Cardiac muscle cell (in vitro differentiated cells and primary cell): ENCODE data around the gene USP54. TPM values are rescaled to one million over a fixed set of nuclear protein-coding genes. Genes with fewer than 3 reads are reported as not detected.
A peak's percentile ranks its signal among the peaks of the same experiment; 100 is the strongest.

Experiments
- DNase-seq, 2 donors: peaks; one replicate each; pipeline versions ENCODE4 v3.0.0 to v3.0.0-alpha.2; 2010 to 2017; ENCODE audit warnings: low read depth in 1 of 2, low spot score in 1 of 2
- H3K27ac ChIP-seq: fragments of 200-600 bp; sonication (generic); 2 replicates; pipeline ENCODE4 v1.5.1; 2016
- H3K27me3 ChIP-seq: fragments of 200-600 bp; sonication (generic); 2 replicates; pipeline ENCODE4 v1.6.0; 2016; ENCODE audit warnings: control low read depth
- H3K36me3 ChIP-seq: fragments of 200-600 bp; sonication (generic); 2 replicates; pipeline ENCODE4 v1.5.1; 2016; ENCODE audit warnings: control low read depth
- H3K4me1 ChIP-seq: fragments of 200-600 bp; sonication (generic); 2 replicates; pipeline ENCODE4 v1.8.1; 2017; ENCODE audit warnings: low read depth, mild to moderate bottlenecking, mixed run types
- H3K4me3 ChIP-seq: fragments of 200-600 bp; sonication (generic); 2 replicates; pipeline ENCODE4 v1.5.1; 2016; ENCODE audit warnings: mild to moderate bottlenecking
- H3K9me3 ChIP-seq: fragments of 200-600 bp; sonication (generic); 2 replicates; pipeline ENCODE4 v1.5.1; 2017; ENCODE audit warnings: low read depth, mild to moderate bottlenecking, control low read depth
- CTCF ChIP-seq: IDR thresholded peaks from 2 replicates; pipeline ENCODE4 v1.5.1; 2012; ENCODE audit warnings: low read depth, mild to moderate bottlenecking, low read length
- polyA plus RNA-seq: library from polyadenylated mRNA; unstranded; fragments of >200 nt; fragmentation: Nextera tagmentation; extraction: Ambion mirVana; gene quantifications from 2 replicates; pipeline ENCODE4 v1.2.1, GENCODE V29; 2016
- total RNA-seq: library from RNA; depleted of rRNA; stranded (reverse); fragments of >200 nt; gene quantifications from 2 replicates; pipeline ENCODE4 v1.2.3, GENCODE V29; 2016

USP54 gene
- total and polyA plus RNA-seq, 2 experiments from 2014 or later: 10.6 to 12.4 TPM

GRCh38 chr10:73629165-73629564, 38.0 kb upstream of the USP54 start:
- Histone ChIP-seq H3K9me3 (no peaks in the 10 kb centered on the region), H3K27ac (no peak overlapping the region), H3K4me1 (peaks cover 9% of the 10 kb centered on the region), H3K36me3 (no peaks in the 10 kb centered on the region), H3K4me3 (no peak overlapping the region), H3K27me3 (no peaks in the 10 kb centered on the region)
- no peak for TF ChIP-seq CTCF
- no peak for DNase-seq

GRCh38 chr10:73628405-73628804, 37.3 kb upstream of the USP54 start:
- no peaks in the 10 kb centered on the region for H3K9me3 ChIP-seq
- no peaks in the 10 kb centered on the region for H3K27me3 ChIP-seq
- no peaks in the 10 kb centered on the region for H3K36me3 ChIP-seq
- H3K4me1 ChIP-seq: peaks cover 9% of the 10 kb centered on the region
- no peak for DNase-seq
- H3K4me3 ChIP-seq: no peak overlapping the region
- H3K27ac ChIP-seq: no peak overlapping the region
- TF ChIP-seq CTCF: no peak

GRCh38 chr10:73627300-73627699, 36.2 kb upstream of the USP54 start:
- Histone ChIP-seq H3K27ac (no peak overlapping the region), H3K36me3 (no peaks in the 10 kb centered on the region), H3K4me1 (peaks cover 9% of the 10 kb centered on the region), H3K27me3 (no peaks in the 10 kb centered on the region), H3K9me3 (no peaks in the 10 kb centered on the region), H3K4me3 (no peak overlapping the region)
- TF ChIP-seq CTCF: no peak
- DNase-seq: no peak

- H3K9me3 ChIP-seq: no peaks in the 10 kb centered on the region
- peak; percentile 98 for DNase-seq
- H3K27ac ChIP-seq: peak overlapping the region; percentile 89
- peak overlapping the region; percentile 80 for H3K4me3 ChIP-seq
- no peaks in the 10 kb centered on the region for H3K27me3 ChIP-seq
- no peak for TF ChIP-seq CTCF
- peaks cover 9% of the 10 kb centered on the region for H3K4me1 ChIP-seq
- H3K36me3 ChIP-seq: no peaks in the 10 kb centered on the region
Measured at GRCh38 chr10:73625884-73626752, 35.0 kb upstream of the USP54 start.

GRCh38 chr10:73625004-73625883, 34.1 kb upstream of the USP54 start:
- H3K9me3 ChIP-seq: no peaks in the 10 kb centered on the region
- H3K36me3 ChIP-seq: no peaks in the 10 kb centered on the region
- peak overlapping the region; percentile 80 for H3K4me3 ChIP-seq
- peak; percentile 38 to 65 for DNase-seq
- H3K27ac ChIP-seq: peak overlapping the region; percentile 77
- no peak for TF ChIP-seq CTCF
- no peaks in the 10 kb centered on the region for H3K27me3 ChIP-seq
- peaks cover 9% of the 10 kb centered on the region for H3K4me1 ChIP-seq
